K562 (cell line): Measurements from ENCODE around the gene ARFIP2. TPM values are rescaled to one million over a fixed set of nuclear protein-coding genes. Genes with fewer than 3 reads are reported as not detected.

ENCODE experiments used
- ATAC-seq: fragments of 200-7000 bp; cut with Tn5 transposase; 3 replicates; pipeline ENCODE4 v1.9.1; 2020; ENCODE audit warnings: moderate library complexity
- BruUV-seq: library from RNA; stranded (reverse); fragments of 400-500 nt; replicated peaks from 2 replicates; lab custom pipeline; 2021; lab: Mats Ljungman, UMichigan
- CTCF ChIA-PET: fragments of 300-600 bp; formaldehyde crosslinking; extraction: SDS; loops from one replicate; lab custom pipeline; 2021; ENCODE audit warnings: low intra/inter-chr PET ratio; lab: Yijun Ruan, JAX
- POLR2A ChIA-PET: fragments of 300-600, 350-650 bp; sonication (Branson Sonifier 250); formaldehyde crosslinking; extraction: SDS; loops from one replicate; lab custom pipeline; 2021; ENCODE audit warnings: antibody characterized with exemption, inconsistent platforms; lab: Yijun Ruan, JAX
- DNase-seq, 4 experiments: peaks; one replicate each; pipeline versions ENCODE4 v3.0.0 to v3.0.0-alpha.2; 2011 to 2018; ENCODE audit warnings: low spot score in 3 of 4, mixed read lengths in 3 of 4; ENCODE audit errors: extremely low read depth in 1 of 4
- FAIRE-seq: peaks from 2 replicates; lab custom pipeline; 2011; peaks lifted over from hg19 to GRCh38; lab: Jason Lieb, UNC
- H2AFZ ChIP-seq: 2 replicates; pipeline ENCODE4 v1.6.0; 2011; ENCODE audit warnings: low read depth, low read length, control low read depth, inconsistent platforms
- H3K27ac ChIP-seq: fragments of 200-600 bp; 3 replicates; pipeline ENCODE4 v1.8.0; 2011; ENCODE audit warnings: low read depth, mild to moderate bottlenecking, control low read depth, inconsistent platforms, low read length, moderate library complexity, mixed read lengths; ENCODE audit errors: extremely low read depth
- H3K27me3 ChIP-seq, 2 experiments: fragments of 300-600 bp in 1 of 2; 2 replicates in 1 of 2; 3 replicates in 1 of 2; pipeline versions ENCODE4 v1.6.0 to v1.8.0; 2011; ENCODE audit warnings: inconsistent platforms in 2 of 2, low read length in 2 of 2, mild to moderate bottlenecking in 1 of 2, mixed read lengths in 1 of 2, moderate library complexity in 1 of 2; ENCODE audit not compliant: control insufficient read depth in 2 of 2, insufficient read depth in 2 of 2
- H3K36me3 ChIP-seq: fragments of 300-600 bp; 3 replicates; pipeline ENCODE4 v1.8.0; 2011; ENCODE audit warnings: mild to moderate bottlenecking, low read length, inconsistent platforms; ENCODE audit not compliant: control insufficient read depth, insufficient read depth
- H3K4me1 ChIP-seq, 2 experiments: fragments of 200-600 bp in 1 of 2; replicated peaks in 1 of 2; 2 replicates in 1 of 2; 3 replicates in 1 of 2; pipeline versions ENCODE4 v1.5.1 to v1.8.0; 2011; ENCODE audit warnings: inconsistent platforms in 2 of 2, low read length in 2 of 2, mild to moderate bottlenecking in 1 of 2, mixed read lengths in 1 of 2, moderate library complexity in 1 of 2; ENCODE audit not compliant: control insufficient read depth in 2 of 2, insufficient read depth in 2 of 2
- H3K4me2 ChIP-seq: 2 replicates; pipeline ENCODE4 v1.6.1; 2011; ENCODE audit warnings: low read length, control low read depth, inconsistent platforms, mixed read lengths; ENCODE audit not compliant: insufficient read depth
- H3K4me3 ChIP-seq: fragments of 200-600 bp; sonication (generic), shearing (Covaris generic); 2 replicates; pipeline ENCODE4 v1.5.1; 2016; ENCODE audit warnings: control low read depth, inconsistent platforms
- H3K79me2 ChIP-seq: fragments of 200-600 bp; 3 replicates; pipeline ENCODE4 v1.8.0; 2011; ENCODE audit warnings: low read length, inconsistent platforms; ENCODE audit not compliant: control insufficient read depth, insufficient read depth
- H3K9ac ChIP-seq, 2 experiments: 2 replicates each; pipeline versions ENCODE4 v1.6.0 to v1.6.1; 2011; ENCODE audit warnings: low read depth in 2 of 2, low read length in 2 of 2, control low read depth in 1 of 2, inconsistent platforms in 1 of 2, mild to moderate bottlenecking in 1 of 2, mixed read lengths in 1 of 2; ENCODE audit not compliant: insufficient read depth in 1 of 2
- H3K9me1 ChIP-seq: one replicate; pipeline ENCODE4 v1.6.0; 2011; ENCODE audit warnings: inconsistent platforms, mild to moderate bottlenecking, low read length, moderate library complexity; ENCODE audit not compliant: control insufficient read depth, insufficient read depth
- H3K9me3 ChIP-seq: replicated peaks from 2 replicates; pipeline ENCODE4 v1.5.1; 2011; ENCODE audit warnings: low read depth, low read length, inconsistent platforms; ENCODE audit not compliant: control insufficient read depth, insufficient read depth
- H4K20me1 ChIP-seq: replicated peaks from 2 replicates; pipeline ENCODE4 v1.6.1; 2011; ENCODE audit warnings: low read length, inconsistent platforms, mixed read lengths; ENCODE audit not compliant: control insufficient read depth, insufficient read depth
- HLTF ChIP-seq: fragments of 450-650 bp; IDR thresholded peaks from 2 replicates; pipeline ENCODE4 v1.6.1; 2016
- PHTF2 ChIP-seq: fragments of 250-450 bp; sonication (Bioruptor Pico); IDR thresholded peaks from 2 replicates; pipeline ENCODE4 v1.5.0; 2021; ENCODE audit warnings: mild to moderate bottlenecking
- POU5F1 ChIP-seq: fragments of 150-350 bp; IDR thresholded peaks from 2 replicates; pipeline ENCODE4 v1.6.1; 2014; ENCODE audit warnings: borderline replicate concordance, low read length, low read depth, mild to moderate bottlenecking; ENCODE audit not compliant: partially characterized antibody
- RERE ChIP-seq: sonication (generic); formaldehyde crosslinking; IDR thresholded peaks from 2 replicates; pipeline ENCODE4 v1.8.0; 2023; ENCODE audit warnings: missing genetic modification reagents, mild to moderate bottlenecking, borderline replicate concordance
- XRCC5 ChIP-seq: fragments of 200-400 bp; formaldehyde crosslinking; IDR thresholded peaks from 2 replicates; pipeline ENCODE4 v1.6.1; 2017; ENCODE audit warnings: low read depth, mild to moderate bottlenecking, low read length
- ZBTB49 ChIP-seq: sonication (generic); formaldehyde crosslinking; IDR thresholded peaks from 2 replicates; pipeline ENCODE4 v1.8.0; 2022; ENCODE audit warnings: missing genetic modification reagents, mild to moderate bottlenecking, borderline replicate concordance
- ZNF696 ChIP-seq: fragments of 250-450 bp; sonication (Bioruptor Pico); conservative IDR thresholded peaks from 2 replicates; pipeline ENCODE4 v1.4.0; 2020; ENCODE audit warnings: mild to moderate bottlenecking, moderate library complexity
- WGBS: fragments of 100-300 bp; shearing (Covaris generic); methylation state at CpG from one replicate; pipeline ENCODE4 v1.1.6; 2016; ENCODE audit warnings: low coverage, mixed read lengths; ENCODE audit not compliant: insufficient coverage; ENCODE audit errors: missing lambda C conversion rate; 5-methylcytosine and 5-hydroxymethylcytosine counted together
- in situ Hi-C: fragments of 300-500 bp; cut with MboI; formaldehyde crosslinking; loops from 4 replicates; pipeline ENCODE4 v1.15.0; 2018; ENCODE audit warnings: inconsistent platforms, mixed read lengths
- intact Hi-C: fragments of 100-400 bp; cut with micrococcal nuclease; formaldehyde crosslinking; loops from 2 replicates; pipeline ENCODE4 v1.14.2; 2022
- polyA plus RNA-seq, 8 experiments: library from polyadenylated mRNA; depleted of rRNA in 4 of 8; stranded (reverse) in 5 of 8; unstranded in 3 of 8; fragments of >200 nt; fragmentation: Nextera tagmentation in 2 of 8; fragmentation: Illumina TruSeq in 1 of 8; extraction: Ambion mirVana in 2 of 8; extraction: Trizol in 1 of 8; gene quantifications; 2 replicates each; pipeline versions ENCODE4 v1.2.1 to v1.2.3, GENCODE V29; 2011 to 2014; ENCODE audit warnings: inconsistent platforms in 1 of 8, missing spikeins in 1 of 8
- total RNA-seq, 7 experiments: library from RNA; depleted of rRNA in 6 of 7; stranded (reverse); fragments of >200 nt in 6 of 7; fragmentation: Illumina TruSeq in 2 of 7; extraction: Trizol in 2 of 7; gene quantifications; 2 replicates each; pipeline versions ENCODE4 v1.2.1 to v1.2.3, GENCODE V29; 2011 to 2021; ENCODE audit warnings: low replicate concordance in 1 of 7

ARFIP2 gene
- total and polyA plus RNA-seq, 9 of the 15 experiments (the other 6 are each of a cell fraction or from before 2014, with no cell fraction given) = 11.8 to 74.1 (median 41.0) TPM

- BruUV-seq = no TSS peak
- in situ Hi-C loops (loop anchor here (5.0 to 10.0 kb wide), 2 partner anchors 76 to 144 kb away; no protein-coding TSS in a partner anchor), intact Hi-C loops (loop anchor here (1.0 to 5.0 kb wide), 6 partner anchors 38 to 175 kb away; partner anchors contain the start of genes MRPL17 and TPP1)
- Histone ChIP-seq H3K27ac (no peak overlapping the region), H3K9ac (no peak overlapping the region), H3K9me1 (no peaks in the 10 kb centered on the region), H3K4me3 (no peak overlapping the region), H3K79me2 (no peaks in the 10 kb centered on the region), H3K27me3 (no peaks in the 10 kb centered on the region), H3K4me2 (no peak overlapping the region), H3K9me3 (no peaks in the 10 kb centered on the region), H3K36me3 (no peaks in the 10 kb centered on the region; the same call in 2 of the 3 replicates), H3K4me1 (no peaks in the 10 kb centered on the region; a peak in 1 of 5 replicates), H2AFZ (no peak overlapping the region), H4K20me1 (no peaks in the 10 kb centered on the region)
- no peak for DNase-seq
- POLR2A ChIA-PET = interaction anchor here (0.7 to 1.9 kb wide), 16 partner anchors 8 to 180 kb away, joined by 3 to 8 read pairs (median 4); partner anchors contain the start of gene TAF10
- CTCF ChIA-PET = interaction anchor here (0.8 to 2.8 kb wide), 4 partner anchors 73 to 175 kb away, joined by 4 to 11 read pairs (median 9); partner anchors contain the start of genes ILK, MRPL17 and RRP8
- TF ChIP-seq ZNF696 (CRISPR knock-in tag) (no peak), ZBTB49 (CRISPR knock-in tag) (no peak), PHTF2 (CRISPR knock-in tag) (no peak), XRCC5 (no peak), HLTF (no peak), POU5F1 (no peak), RERE (CRISPR knock-in tag) (no peak)
- ATAC-seq = no peak
- FAIRE-seq = no peak
- 85% methylated on average over 2 of the region's 2 CpGs for WGBS
These were observed 49.7 kb upstream of the ARFIP2 start for GRCh38 chr11:6530848-6531247.
